ENCODE measurements around the gene MSGN1. TPM values are rescaled to one million over a fixed set of nuclear protein-coding genes. Genes with fewer than 3 reads are reported as not detected.
A peak's percentile ranks its signal among the peaks of the same experiment; 100 is the strongest.

MSGN1 gene
- total RNA-seq, 1 donor from 2014 or later, result 0.42 TPM

GRCh38 chr2:17803497-17803896 lies 12.8 kb upstream of the MSGN1 start:
- H3K4me3 Mint-ChIP-seq, result peak overlapping the region; percentile 76
- DNase-seq (no peak), ATAC-seq (ENCODE audit: low read depth) (no peak)
- no peaks in the 10 kb centered on the region for H3K27me3 Mint-ChIP-seq
- ChIA-PET POLR2A (interaction anchor here (1.4 to 7.7 kb wide), 6 partner anchors 9 to 52 kb away, joined by 3 to 172 read pairs (median 18); partner anchors contain the start of genes GEN1, MSGN1 and SMC6), CTCF (interaction anchor here (1.7 kb wide), 1 partner anchor 27 kb away, joined by 7 read pairs; no protein-coding TSS in a partner anchor)
- peaks cover 91% of the 10 kb centered on the region for H3K4me1 Mint-ChIP-seq
- no peak for TF ChIP-seq CTCF (IDR thresholded peaks at IDR 0.05)
- intact Hi-C loops (cut with micrococcal nuclease), result no loop called here
- no peaks in the 10 kb centered on the region for H3K9me3 Mint-ChIP-seq
- peak overlapping the region; percentile 97 for H3K27ac Mint-ChIP-seq
- H3K36me3 Mint-ChIP-seq (ENCODE audit: low read depth), result no peaks in the 10 kb centered on the region

GRCh38 chr2:17804358-17804757 lies 11.9 kb upstream of the MSGN1 start:
- H3K27ac Mint-ChIP-seq, result peak overlapping the region; percentile 97
- DNase-seq (no peak), ATAC-seq (ENCODE audit: low read depth) (peak; percentile 82)
- intact Hi-C loops (cut with micrococcal nuclease), result loop anchor here (1.0 to 2.0 kb wide), 6 partner anchors 9 to 52 kb away; no protein-coding TSS in a partner anchor
- POLR2A ChIA-PET, result interaction anchor here (0.9 to 7.7 kb wide), 11 partner anchors 10 to 56 kb away, joined by 3 to 172 read pairs (median 15); partner anchors contain the start of genes GEN1, MSGN1 and SMC6
- no peaks in the 10 kb centered on the region for H3K36me3 Mint-ChIP-seq (ENCODE audit: low read depth)
- H3K4me3 Mint-ChIP-seq, result peak overlapping the region; percentile 76
- H3K4me1 Mint-ChIP-seq, result peaks cover 84% of the 10 kb centered on the region
- no peak for TF ChIP-seq CTCF (IDR thresholded peaks at IDR 0.05)
- no peaks in the 10 kb centered on the region for H3K9me3 Mint-ChIP-seq
- H3K27me3 Mint-ChIP-seq, result no peaks in the 10 kb centered on the region
- CTCF ChIA-PET, result interaction anchor here (1.0 to 1.7 kb wide), 3 partner anchors 26 to 87 kb away, joined by 3 to 7 read pairs (median 4); no protein-coding TSS in a partner anchor

- peak overlapping the region; percentile 58 for H3K4me3 Mint-ChIP-seq
- peaks cover 81% of the 10 kb centered on the region for H3K4me1 Mint-ChIP-seq
- H3K9me3 Mint-ChIP-seq, result no peaks in the 10 kb centered on the region
- intact Hi-C loops (cut with micrococcal nuclease), result loop anchor here (2.0 kb wide), 1 partner anchor 16 kb away; no protein-coding TSS in a partner anchor
- ATAC-seq (ENCODE audit: low read depth) (peak; percentile 65), DNase-seq (no peak)
- ChIA-PET POLR2A (interaction anchor here (0.7 to 7.7 kb wide), 14 partner anchors 11 to 103 kb away, joined by 4 to 172 read pairs (median 8); partner anchors contain the start of genes GEN1, MSGN1 and SMC6), CTCF (interaction anchor here (0.6 to 1.6 kb wide), 5 partner anchors 8 to 86 kb away, joined by 3 to 8 read pairs (median 4); partner anchors contain the start of genes GEN1 and SMC6)
- H3K27ac Mint-ChIP-seq, result peak overlapping the region; percentile 97
- H3K36me3 Mint-ChIP-seq (ENCODE audit: low read depth), result no peaks in the 10 kb centered on the region
- TF ChIP-seq CTCF (IDR thresholded peaks at IDR 0.05), result no peak
- H3K27me3 Mint-ChIP-seq, result no peaks in the 10 kb centered on the region
Measured at GRCh38 chr2:17805166-17805565, 11.1 kb upstream of the MSGN1 start.

- Mint-ChIP-seq H3K27me3 (no peaks in the 10 kb centered on the region), H3K36me3 (ENCODE audit: low read depth) (no peaks in the 10 kb centered on the region), H3K27ac (peak overlapping the region; percentile 97), H3K9me3 (no peaks in the 10 kb centered on the region), H3K4me1 (peaks cover 78% of the 10 kb centered on the region), H3K4me3 (peak overlapping the region; percentile 50)
- ChIA-PET CTCF (interaction anchor here (0.6 to 1.6 kb wide), 5 partner anchors 8 to 86 kb away, joined by 3 to 8 read pairs (median 3); partner anchors contain the start of genes GEN1 and SMC6), POLR2A (interaction anchor here (0.5 to 7.7 kb wide), 13 partner anchors 11 to 66 kb away, joined by 3 to 172 read pairs (median 8); partner anchors contain the start of genes GEN1, MSGN1 and SMC6)
- intact Hi-C loops (cut with micrococcal nuclease), result loop anchor here (2.0 kb wide), 1 partner anchor 17 kb away; no protein-coding TSS in a partner anchor
- no peak for TF ChIP-seq CTCF (IDR thresholded peaks at IDR 0.05)
- no peak for DNase-seq
- peak; percentile 20 for ATAC-seq (ENCODE audit: low read depth)
Measured at GRCh38 chr2:17805717-17806363, 10.4 kb upstream of the MSGN1 start.

Data from activated B cell treated with CpG ODN at 0.5 μM for 24 hours (primary cell).